ENCODE data around the gene BET1. TPM values are rescaled to one million over a fixed set of nuclear protein-coding genes. Genes with fewer than 3 reads are reported as not detected.

Gene BET1
- total RNA-seq, 6 experiments from 2014 or later: 26.4 to 36.5 (median 30.5) TPM

DNA sequence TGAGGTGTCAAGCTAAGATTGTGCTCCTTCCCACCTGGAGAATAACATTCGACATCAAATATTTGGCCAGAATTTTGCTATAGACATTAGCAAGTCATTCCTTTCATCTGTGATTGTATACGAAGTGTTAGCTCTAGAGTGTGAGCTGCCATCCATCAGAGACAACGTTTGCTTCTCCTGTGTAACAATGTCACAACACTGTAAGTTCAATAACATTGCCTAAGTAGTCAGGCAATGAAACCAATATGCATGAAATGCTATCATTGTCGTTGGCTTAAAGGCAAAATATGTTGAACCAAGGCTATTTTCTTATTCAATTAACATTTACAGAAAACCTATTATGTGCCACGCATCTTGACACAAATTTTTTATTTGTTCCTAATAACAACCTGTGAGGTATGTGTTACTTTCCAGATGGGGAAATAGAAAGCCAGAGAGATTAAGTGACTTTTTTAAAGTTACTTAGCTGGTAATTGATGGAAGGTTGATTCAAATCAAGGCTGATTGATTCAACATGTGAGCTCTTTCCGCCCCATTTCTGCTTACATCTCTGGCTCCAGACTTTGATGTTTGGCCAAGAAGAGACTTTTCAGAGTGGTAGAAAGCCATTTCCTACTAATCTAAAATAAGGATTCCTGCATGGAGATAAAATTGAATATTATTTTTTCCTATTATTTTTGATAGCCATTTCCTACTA lies 32.0 kb downstream of the BET1 start:
- TF ChIP-seq, protein P1, sequence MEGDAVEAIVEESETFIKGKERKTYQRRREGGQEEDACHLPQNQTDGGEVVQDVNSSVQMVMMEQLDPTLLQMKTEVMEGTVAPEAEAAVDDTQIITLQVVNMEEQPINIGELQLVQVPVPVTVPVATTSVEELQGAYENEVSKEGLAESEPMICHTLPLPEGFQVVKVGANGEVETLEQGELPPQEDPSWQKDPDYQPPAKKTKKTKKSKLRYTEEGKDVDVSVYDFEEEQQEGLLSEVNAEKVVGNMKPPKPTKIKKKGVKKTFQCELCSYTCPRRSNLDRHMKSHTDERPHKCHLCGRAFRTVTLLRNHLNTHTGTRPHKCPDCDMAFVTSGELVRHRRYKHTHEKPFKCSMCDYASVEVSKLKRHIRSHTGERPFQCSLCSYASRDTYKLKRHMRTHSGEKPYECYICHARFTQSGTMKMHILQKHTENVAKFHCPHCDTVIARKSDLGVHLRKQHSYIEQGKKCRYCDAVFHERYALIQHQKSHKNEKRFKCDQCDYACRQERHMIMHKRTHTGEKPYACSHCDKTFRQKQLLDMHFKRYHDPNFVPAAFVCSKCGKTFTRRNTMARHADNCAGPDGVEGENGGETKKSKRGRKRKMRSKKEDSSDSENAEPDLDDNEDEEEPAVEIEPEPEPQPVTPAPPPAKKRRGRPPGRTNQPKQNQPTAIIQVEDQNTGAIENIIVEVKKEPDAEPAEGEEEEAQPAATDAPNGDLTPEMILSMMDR (IDR thresholded peaks at IDR 0.05): no peak
- H3K9me3 Mint-ChIP-seq: no peaks in the 10 kb centered on the region
- no peak for DNase-seq
- H3K4me1 Mint-ChIP-seq (ENCODE audit: low read depth): peaks cover 32% of the 10 kb centered on the region
- no peaks in the 10 kb centered on the region for H3K36me3 Mint-ChIP-seq (ENCODE audit: low read depth)
- peak overlapping the region; percentile 53; the same call in 1 of the 2 replicates for H3K4me3 Mint-ChIP-seq
- no peak overlapping the region for H3K27ac Mint-ChIP-seq
- no peaks in the 10 kb centered on the region for H3K27me3 Mint-ChIP-seq (ENCODE audit: insufficient read depth)

DNA sequence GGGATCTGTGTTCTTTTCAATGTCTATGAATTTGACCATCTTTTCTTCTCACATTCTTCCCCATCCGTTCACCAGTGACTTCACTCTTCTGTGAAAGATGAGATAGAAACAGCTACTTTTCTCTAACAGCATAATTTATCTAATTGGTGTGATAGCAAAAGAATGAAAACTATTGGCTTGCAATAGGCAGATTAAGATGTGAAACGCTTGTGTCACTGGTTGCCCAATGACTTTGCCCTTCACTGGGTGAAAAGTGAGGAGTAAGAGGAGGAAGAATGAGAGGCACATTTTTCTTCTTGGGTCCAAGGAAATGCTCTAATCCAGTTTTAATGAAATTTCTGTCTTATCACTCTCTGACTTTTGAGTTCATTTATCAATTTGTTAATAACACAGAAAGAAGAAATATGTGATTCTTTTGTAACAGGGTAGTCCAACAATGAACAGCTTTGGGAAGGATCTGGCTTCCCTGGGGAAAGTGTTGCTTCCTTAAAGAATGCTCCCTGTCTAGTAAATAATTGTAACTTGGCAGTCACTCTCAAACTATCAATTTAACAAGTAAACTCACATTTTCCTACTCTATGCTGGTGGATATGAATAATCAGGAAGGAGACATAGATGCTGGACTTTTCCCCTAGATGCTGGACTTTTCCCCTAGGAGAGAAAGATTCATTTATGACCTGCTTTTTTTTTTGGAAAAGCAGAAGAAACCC lies 35.1 kb downstream of the BET1 start:
- no peak for DNase-seq
- Mint-ChIP-seq H3K4me3 (no peak overlapping the region), H3K27me3 (ENCODE audit: insufficient read depth) (no peaks in the 10 kb centered on the region; the same call in 1 of the 2 replicates), H3K4me1 (ENCODE audit: low read depth) (peaks cover 27% of the 10 kb centered on the region), H3K27ac (no peak overlapping the region), H3K9me3 (no peaks in the 10 kb centered on the region), H3K36me3 (ENCODE audit: low read depth) (no peaks in the 10 kb centered on the region)
- TF ChIP-seq, protein P1 (IDR thresholded peaks at IDR 0.05): no peak

DNA sequence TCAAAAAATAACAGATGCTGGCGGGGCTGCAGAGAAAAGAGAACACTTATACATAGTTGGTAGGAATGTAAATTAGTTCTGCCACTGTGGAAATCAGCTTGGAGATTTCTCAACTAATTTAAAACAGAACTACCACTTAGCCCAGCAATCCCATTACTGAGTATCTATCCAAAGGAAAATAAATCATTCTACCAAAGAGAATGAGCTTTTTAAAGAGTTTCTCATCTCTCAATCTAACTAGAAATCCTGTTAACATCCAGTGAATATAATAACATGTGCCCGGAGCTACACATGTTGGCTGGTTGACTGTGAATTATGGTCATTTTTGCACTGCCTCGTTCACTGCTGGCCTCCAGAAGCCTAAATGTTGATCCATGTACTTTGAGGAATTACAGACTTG lies 39.3 kb downstream of the BET1 start:
- Mint-ChIP-seq H3K4me1 (ENCODE audit: low read depth) (peaks cover 7% of the 10 kb centered on the region; the same call in 1 of the 2 replicates), H3K36me3 (ENCODE audit: low read depth) (no peaks in the 10 kb centered on the region), H3K27ac (no peak overlapping the region), H3K4me3 (no peak overlapping the region), H3K9me3 (no peaks in the 10 kb centered on the region), H3K27me3 (ENCODE audit: insufficient read depth) (no peaks in the 10 kb centered on the region; the same call in 1 of the 2 replicates)
- no peak for DNase-seq
- TF ChIP-seq, protein P1 (IDR thresholded peaks at IDR 0.05): no peak

DNA sequence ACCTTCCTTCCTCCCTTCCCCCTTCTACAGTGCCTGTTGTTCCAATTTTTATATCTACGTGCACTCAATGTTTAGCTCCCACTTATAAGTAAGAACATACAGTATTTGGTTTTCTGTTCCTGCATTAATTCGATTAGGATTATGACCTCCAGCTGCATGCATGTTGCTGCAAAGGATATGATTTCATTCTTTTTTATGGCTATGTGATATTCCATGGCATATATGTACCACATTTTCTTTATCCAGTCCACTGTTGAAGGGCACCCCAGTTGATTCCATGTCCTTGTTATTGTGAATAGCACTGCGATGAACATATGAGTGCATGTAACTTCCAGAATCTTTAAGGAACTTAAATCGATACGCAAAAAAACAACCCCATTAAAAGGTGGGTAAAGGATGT lies 39.9 kb downstream of the BET1 start:
- H3K9me3 Mint-ChIP-seq: no peaks in the 10 kb centered on the region
- no peaks in the 10 kb centered on the region; the same call in 1 of the 2 replicates for H3K27me3 Mint-ChIP-seq (ENCODE audit: insufficient read depth)

DNA sequence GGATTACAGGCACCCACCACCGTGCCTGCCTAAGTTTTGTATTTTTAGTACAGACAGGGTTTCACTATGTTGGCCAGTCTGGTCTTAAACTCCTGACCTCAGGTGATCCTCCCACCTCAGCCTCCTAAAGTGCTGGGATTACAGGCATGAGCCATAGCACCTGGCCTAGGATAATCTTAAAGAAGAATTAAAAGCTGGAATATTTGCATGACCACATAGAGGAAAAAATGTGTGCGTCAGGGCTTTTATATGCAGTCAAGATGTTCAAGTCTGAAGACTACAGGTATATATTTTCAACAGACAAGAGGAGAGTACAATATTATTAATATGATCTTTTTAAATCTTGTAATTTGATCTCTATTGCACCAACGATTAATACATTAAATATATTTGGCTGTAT lies 43.2 kb downstream of the BET1 start:
- Mint-ChIP-seq H3K27me3 (ENCODE audit: insufficient read depth) (no peaks in the 10 kb centered on the region; the same call in 1 of the 2 replicates), H3K4me3 (no peak overlapping the region), H3K9me3 (no peaks in the 10 kb centered on the region), H3K4me1 (ENCODE audit: low read depth) (peaks cover 29% of the 10 kb centered on the region), H3K36me3 (ENCODE audit: low read depth) (no peaks in the 10 kb centered on the region), H3K27ac (no peak overlapping the region)
- TF ChIP-seq, protein P1 (IDR thresholded peaks at IDR 0.05): no peak
- no peak for DNase-seq

More for the DNA sequence above, 39.9 kb downstream of the BET1 start:
- H3K36me3 Mint-ChIP-seq (ENCODE audit: low read depth): no peaks in the 10 kb centered on the region
- TF ChIP-seq, protein P1 (IDR thresholded peaks at IDR 0.05): no peak
- H3K4me1 Mint-ChIP-seq (ENCODE audit: low read depth): peaks cover 6% of the 10 kb centered on the region; the same call in 1 of the 2 replicates
- DNase-seq: no peak
- no peak overlapping the region for H3K4me3 Mint-ChIP-seq
- no peak overlapping the region for H3K27ac Mint-ChIP-seq

Measured in HFFc6 (cell line).